Hepatocyte (in vitro differentiated cells): ENCODE results near the gene DDX20. TPM values are rescaled to one million over a fixed set of nuclear protein-coding genes. Genes with fewer than 3 reads are reported as not detected.

Experiments
- DNase-seq: peaks from one replicate; pipeline ENCODE4 v3.0.0-alpha.2; 2016; ENCODE audit warnings: low spot score
- H2AFZ ChIP-seq: fragments of 200-600 bp; sonication (generic); 2 replicates; pipeline ENCODE4 v1.6.0; 2016; ENCODE audit warnings: antibody characterized with exemption, mild to moderate bottlenecking
- H3K27ac ChIP-seq: fragments of 200-600 bp; sonication (generic); 2 replicates; pipeline ENCODE4 v1.5.1; 2016; ENCODE audit warnings: mild to moderate bottlenecking
- H3K27me3 ChIP-seq: fragments of 200-600 bp; sonication (generic); 2 replicates; pipeline ENCODE4 v1.6.1; 2016
- H3K36me3 ChIP-seq: fragments of 200-600 bp; sonication (generic); replicated peaks from 2 replicates; pipeline ENCODE4 v1.5.1; 2016; ENCODE audit warnings: low read depth; ENCODE audit not compliant: insufficient read depth
- H3K4me1 ChIP-seq: fragments of 200-600 bp; sonication (generic); 2 replicates; pipeline ENCODE4 v1.5.1; 2016; ENCODE audit warnings: mild to moderate bottlenecking, moderate library complexity; ENCODE audit not compliant: insufficient read depth
- H3K4me2 ChIP-seq: fragments of 200-600 bp; sonication (generic); 2 replicates; pipeline ENCODE4 v1.6.0; 2016
- H3K4me3 ChIP-seq: fragments of 200-600 bp; sonication (generic); 2 replicates; pipeline ENCODE4 v1.5.1; 2016; ENCODE audit warnings: mild to moderate bottlenecking
- H3K79me2 ChIP-seq: fragments of 200-600 bp; sonication (generic); 2 replicates; pipeline ENCODE4 v1.6.0; 2017; ENCODE audit warnings: mild to moderate bottlenecking
- H3K9me2 ChIP-seq: fragments of 200-600 bp; sonication (generic); replicated peaks from 2 replicates; pipeline ENCODE4 v1.6.0; 2017; ENCODE audit warnings: mild to moderate bottlenecking; ENCODE audit not compliant: insufficient read depth
- H3K9me3 ChIP-seq: fragments of 200-600 bp; sonication (generic); 2 replicates; pipeline ENCODE4 v1.5.1; 2016; ENCODE audit warnings: low read depth, mild to moderate bottlenecking
- H4K20me1 ChIP-seq: fragments of 200-600 bp; sonication (generic); 2 replicates; pipeline ENCODE4 v1.6.0; 2016; ENCODE audit warnings: mild to moderate bottlenecking; ENCODE audit not compliant: insufficient read depth, poor library complexity, severe bottlenecking
- CTCF ChIP-seq: fragments of 200-600 bp; sonication (generic); IDR thresholded peaks from 2 replicates; pipeline ENCODE4 v1.5.1; 2016; ENCODE audit warnings: antibody characterized with exemption, mild to moderate bottlenecking; ENCODE audit not compliant: poor library complexity
- EZH2 ChIP-seq: fragments of 200-600 bp; sonication (generic); IDR thresholded peaks from 2 replicates; pipeline ENCODE4 v1.6.1; 2016; ENCODE audit warnings: antibody characterized with exemption, mild to moderate bottlenecking, borderline replicate concordance
- EZH2phosphoT487 ChIP-seq: fragments of 200-600 bp; sonication (generic); IDR thresholded peaks from one replicate; pipeline ENCODE4 v1.6.1; 2018; ENCODE audit warnings: antibody characterized with exemption, mild to moderate bottlenecking, low read depth, moderate library complexity; ENCODE audit not compliant: unreplicated experiment, severe bottlenecking
- WGBS: methylation state at CpG from one replicate; pipeline ENCODE4 v1.1.6; 2016; ENCODE audit warnings: low lambda C conversion rate; ENCODE audit errors: missing lambda C conversion rate; 5-methylcytosine and 5-hydroxymethylcytosine counted together
- polyA plus RNA-seq: library from polyadenylated mRNA; unstranded; fragments of >200 nt; fragmentation: Nextera tagmentation; extraction: Ambion mirVana; gene quantifications from 2 replicates; pipeline ENCODE4 v1.2.1, GENCODE V29; 2016
- total RNA-seq: library from RNA; depleted of rRNA; stranded (reverse); fragments of >200 nt; gene quantifications from 2 replicates; pipeline ENCODE4 v1.2.3, GENCODE V29; 2014

Gene DDX20
- total and polyA plus RNA-seq, 2 experiments from 2014 or later: 6.7 to 19.4 TPM

- Histone ChIP-seq H4K20me1 (no peaks in the 10 kb centered on the region), H3K4me2 (no peak overlapping the region), H2AFZ (no peak overlapping the region), H3K27ac (no peak overlapping the region), H3K79me2 (no peaks in the 10 kb centered on the region), H3K36me3 (no peaks in the 10 kb centered on the region), H3K4me1 (no peaks in the 10 kb centered on the region), H3K9me2 (no peaks in the 10 kb centered on the region), H3K9me3 (no peaks in the 10 kb centered on the region), H3K4me3 (no peak overlapping the region), H3K27me3 (no peaks in the 10 kb centered on the region)
- TF ChIP-seq EZH2phosphoT487 (no peak), EZH2 (no peak), CTCF (no peak)
- no peak for DNase-seq
- 83% methylated on average over 6 of the region's 7 CpGs for WGBS
Measured at GRCh38 chr1:111723091-111723806, 32.5 kb upstream of the DDX20 start.

GRCh38 chr1:111723871-111724270 lies 31.8 kb upstream of the DDX20 start:
- WGBS: 89% methylated on average over 1 of the region's 1 CpG
- H3K4me1 ChIP-seq: no peaks in the 10 kb centered on the region

GRCh38 chr1:111725192-111725591 lies 30.5 kb upstream of the DDX20 start:
- H3K4me1 ChIP-seq: no peaks in the 10 kb centered on the region
- WGBS: 58% methylated on average over 5 of the region's 5 CpGs
- no peaks in the 10 kb centered on the region for H3K9me2 ChIP-seq
- no peaks in the 10 kb centered on the region for H3K79me2 ChIP-seq
- no peaks in the 10 kb centered on the region for H3K9me3 ChIP-seq
- H2AFZ ChIP-seq: no peak overlapping the region
- no peaks in the 10 kb centered on the region for H3K27me3 ChIP-seq
- TF ChIP-seq EZH2phosphoT487 (no peak), CTCF (no peak), EZH2 (no peak)
- no peaks in the 10 kb centered on the region for H3K36me3 ChIP-seq
- no peak for DNase-seq
- H3K4me2 ChIP-seq: no peak overlapping the region
- no peaks in the 10 kb centered on the region for H4K20me1 ChIP-seq
- H3K4me3 ChIP-seq: no peak overlapping the region
- H3K27ac ChIP-seq: no peak overlapping the region

More at GRCh38 chr1:111723871-111724270, 31.8 kb upstream of the DDX20 start:
- TF ChIP-seq CTCF: no peak
- no peak for TF ChIP-seq EZH2
- no peak for TF ChIP-seq EZH2phosphoT487
- Histone ChIP-seq H3K9me3 (no peaks in the 10 kb centered on the region), H3K4me2 (no peak overlapping the region), H2AFZ (no peak overlapping the region), H3K4me3 (no peak overlapping the region), H3K27me3 (no peaks in the 10 kb centered on the region), H4K20me1 (no peaks in the 10 kb centered on the region), H3K9me2 (no peaks in the 10 kb centered on the region), H3K36me3 (no peaks in the 10 kb centered on the region), H3K79me2 (no peaks in the 10 kb centered on the region), H3K27ac (no peak overlapping the region)
- no peak for DNase-seq
